PC-3 (cell line): ENCODE results near the gene CC2D2A. TPM values are rescaled to one million over a fixed set of nuclear protein-coding genes. Genes with fewer than 3 reads are reported as not detected.
A peak's percentile ranks its signal among the peaks of the same experiment; 100 is the strongest.
"Not testable (repeated sequence)": the region's sequence is repeated elsewhere in the genome, so short reads cannot be mapped to it uniquely, and the experiment has no call there.

ENCODE experiments used
- ATAC-seq: fragments of 200-7000 bp; cut with Tn5 transposase; 2 replicates; pipeline ENCODE4 v1.9.1; 2020; ENCODE audit warnings: mild to moderate bottlenecking, moderate library complexity
- BruUV-seq: library from RNA; stranded (reverse); fragments of 400-500 nt; replicated peaks from 2 replicates; lab custom pipeline; 2021; lab: Mats Ljungman, UMichigan
- CTCF ChIA-PET: fragments of 300-600 bp; sonication (Branson Sonifier 250); formaldehyde crosslinking; loops from one replicate; lab custom pipeline; 2022; ENCODE audit warnings: antibody characterized with exemption; lab: Charles Lee
- POLR2A ChIA-PET: fragments of 300-600 bp; sonication (Branson Sonifier 250); formaldehyde crosslinking; loops from one replicate; lab custom pipeline; 2022; ENCODE audit warnings: antibody characterized with exemption; ENCODE audit not compliant: unreplicated experiment; lab: Charles Lee
- DNase-seq: peaks from one replicate; pipeline ENCODE4 v3.0.0-alpha.2; 2015
- H2AFZ ChIP-seq: fragments of 300-600 bp; sonication (generic); 2 replicates; pipeline ENCODE4 v1.6.0; 2016; ENCODE audit warnings: antibody characterized with exemption, low read length
- H3F3A ChIP-seq: fragments of 300-600 bp; sonication (generic); one replicate; pipeline ENCODE4 v1.6.0; 2017; ENCODE audit warnings: antibody characterized with exemption, low read length, control low read depth, mild to moderate bottlenecking; ENCODE audit not compliant: unreplicated experiment
- H3K27ac ChIP-seq: fragments of 300-600 bp; sonication (generic); 2 replicates; pipeline ENCODE4 v1.5.1; 2016; ENCODE audit warnings: mild to moderate bottlenecking, low read length
- H3K27me3 ChIP-seq: fragments of 300-600 bp; sonication (generic); 2 replicates; pipeline ENCODE4 v1.6.1; 2016; ENCODE audit warnings: low read length, mixed read lengths
- H3K36me3 ChIP-seq: fragments of 300-600 bp; sonication (generic); 2 replicates; pipeline ENCODE4 v1.6.1; 2016; ENCODE audit warnings: low read depth, mixed run types, low read length, mixed read lengths
- H3K4me1 ChIP-seq: fragments of 300-600 bp; sonication (generic); 2 replicates; pipeline ENCODE4 v1.5.1; 2016; ENCODE audit warnings: low read length; ENCODE audit not compliant: insufficient read depth
- H3K4me2 ChIP-seq: fragments of 300-600 bp; sonication (generic); 2 replicates; pipeline ENCODE4 v1.6.0; 2016; ENCODE audit warnings: low read length
- H3K4me3 ChIP-seq: fragments of 300-600 bp; sonication (generic); 2 replicates; pipeline ENCODE4 v1.5.1; 2016; ENCODE audit warnings: mild to moderate bottlenecking, low read length, mixed read lengths
- H3K79me2 ChIP-seq: fragments of 300-600 bp; sonication (generic); 2 replicates; pipeline ENCODE4 v1.6.1; 2017; ENCODE audit warnings: low read length, mixed read lengths
- H3K9ac ChIP-seq: fragments of 300-600 bp; sonication (generic); 2 replicates; pipeline ENCODE4 v1.6.0; 2016; ENCODE audit warnings: mild to moderate bottlenecking, low read length
- H3K9me2 ChIP-seq: fragments of 300-600 bp; sonication (generic); replicated peaks from 2 replicates; pipeline ENCODE4 v1.6.1; 2016; ENCODE audit warnings: mixed run types, low read length, mixed read lengths
- H3K9me3 ChIP-seq: fragments of 300-600 bp; sonication (generic); 2 replicates; pipeline ENCODE4 v1.6.1; 2016; ENCODE audit warnings: low read length, mixed read lengths
- H4K20me1 ChIP-seq: fragments of 300-600 bp; sonication (generic); 2 replicates; pipeline ENCODE4 v1.6.1; 2016; ENCODE audit warnings: low read length, mixed read lengths
- EZH2 ChIP-seq: fragments of 300-600 bp; sonication (generic); IDR thresholded peaks from one replicate; pipeline ENCODE4 v1.6.1; 2017; ENCODE audit warnings: antibody characterized with exemption, mild to moderate bottlenecking, low read length; ENCODE audit not compliant: unreplicated experiment
- EZH2phosphoT487 ChIP-seq: fragments of 300-600 bp; sonication (generic); IDR thresholded peaks from 2 replicates; pipeline ENCODE4 v1.6.1; 2018; ENCODE audit warnings: mild to moderate bottlenecking, antibody characterized with exemption, low read length, borderline replicate concordance
- intact Hi-C: fragments of 100-400 bp; cut with micrococcal nuclease; formaldehyde crosslinking; loops from 2 replicates; pipeline ENCODE4 v1.9.0; 2023
- total RNA-seq: library from RNA; depleted of rRNA; stranded (reverse); fragments of >200 nt; gene quantifications from 2 replicates; pipeline ENCODE4 v1.2.3, GENCODE V29; 2014
- TF ChIP-seq, protein P1 (sequence below): fragments of 300-600 bp; sonication (generic); conservative IDR thresholded peaks from 2 replicates; pipeline ENCODE4 v1.5.1; 2017; ENCODE audit warnings: antibody characterized with exemption, low read depth, mild to moderate bottlenecking, low read length

The CC2D2A gene
- total RNA-seq, 1 experiment from 2014 or later: 13.4 TPM

DNA sequence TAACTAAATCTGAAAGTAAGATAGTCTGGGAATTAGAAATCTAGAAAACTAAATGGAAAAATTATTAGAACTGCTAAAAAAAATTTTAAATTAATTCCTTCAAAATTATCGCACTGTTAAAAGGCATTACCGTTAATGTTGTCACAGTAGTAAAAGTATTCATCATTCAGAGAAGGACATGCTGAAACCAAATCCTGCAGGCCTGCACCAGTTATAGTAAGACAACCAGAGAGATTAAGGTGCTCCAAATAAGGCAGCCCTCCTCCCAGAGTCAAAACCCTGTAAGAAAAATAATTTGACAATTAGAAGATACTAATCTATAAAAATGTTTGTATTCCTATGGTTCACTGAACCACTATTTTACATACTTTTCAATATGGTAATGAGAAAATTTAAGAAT, 142.5 kb downstream of the CC2D2A start:
- intact Hi-C loops: no loop called here
- no peaks in the 10 kb centered on the region for H3K27me3 ChIP-seq
- CTCF ChIA-PET: no interaction called here
- H4K20me1 ChIP-seq: no peaks in the 10 kb centered on the region
- no peak for ATAC-seq
- no peaks in the 10 kb centered on the region for H3K9me2 ChIP-seq
- H3K79me2 ChIP-seq: peaks cover 2% of the 10 kb centered on the region; the same call in 1 of the 2 replicates
- no peak overlapping the region for H3K4me3 ChIP-seq
- no peak overlapping the region for H3K4me2 ChIP-seq
- TF ChIP-seq, protein P1, sequence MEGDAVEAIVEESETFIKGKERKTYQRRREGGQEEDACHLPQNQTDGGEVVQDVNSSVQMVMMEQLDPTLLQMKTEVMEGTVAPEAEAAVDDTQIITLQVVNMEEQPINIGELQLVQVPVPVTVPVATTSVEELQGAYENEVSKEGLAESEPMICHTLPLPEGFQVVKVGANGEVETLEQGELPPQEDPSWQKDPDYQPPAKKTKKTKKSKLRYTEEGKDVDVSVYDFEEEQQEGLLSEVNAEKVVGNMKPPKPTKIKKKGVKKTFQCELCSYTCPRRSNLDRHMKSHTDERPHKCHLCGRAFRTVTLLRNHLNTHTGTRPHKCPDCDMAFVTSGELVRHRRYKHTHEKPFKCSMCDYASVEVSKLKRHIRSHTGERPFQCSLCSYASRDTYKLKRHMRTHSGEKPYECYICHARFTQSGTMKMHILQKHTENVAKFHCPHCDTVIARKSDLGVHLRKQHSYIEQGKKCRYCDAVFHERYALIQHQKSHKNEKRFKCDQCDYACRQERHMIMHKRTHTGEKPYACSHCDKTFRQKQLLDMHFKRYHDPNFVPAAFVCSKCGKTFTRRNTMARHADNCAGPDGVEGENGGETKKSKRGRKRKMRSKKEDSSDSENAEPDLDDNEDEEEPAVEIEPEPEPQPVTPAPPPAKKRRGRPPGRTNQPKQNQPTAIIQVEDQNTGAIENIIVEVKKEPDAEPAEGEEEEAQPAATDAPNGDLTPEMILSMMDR: no peak
- no peak for TF ChIP-seq EZH2
- no peak for TF ChIP-seq EZH2phosphoT487
- BruUV-seq: no TSS peak
- H3K9me3 ChIP-seq: no peaks in the 10 kb centered on the region
- no peak overlapping the region for H3K9ac ChIP-seq
- no peaks in the 10 kb centered on the region for H3K36me3 ChIP-seq
- no peak overlapping the region for H2AFZ ChIP-seq
- H3F3A ChIP-seq: no peaks in the 10 kb centered on the region
- no peak for DNase-seq
- H3K27ac ChIP-seq: no peak overlapping the region
- POLR2A ChIA-PET: no interaction called here
- no peaks in the 10 kb centered on the region for H3K4me1 ChIP-seq

DNA sequence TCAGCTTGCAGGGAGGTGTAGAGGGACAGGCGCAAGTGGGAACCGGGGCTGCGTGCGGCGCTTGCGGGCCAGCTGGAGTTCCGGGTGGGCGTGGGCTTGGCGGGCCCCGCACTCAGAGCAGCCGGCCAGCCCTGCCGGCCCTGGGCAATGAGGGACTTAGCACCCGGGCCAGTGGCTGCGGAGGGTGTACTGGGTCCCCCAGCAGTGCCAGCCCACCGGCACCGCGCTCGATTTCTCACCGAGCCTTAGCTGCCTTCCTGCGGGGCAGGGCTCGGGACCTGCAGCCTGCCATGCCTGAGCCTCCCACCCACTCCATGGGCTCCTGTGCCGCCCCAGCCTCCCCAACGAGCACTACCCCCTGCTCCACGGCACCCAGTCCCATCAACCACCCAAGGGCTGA, 145.2 kb downstream of the CC2D2A start:
- H3K27ac ChIP-seq, BruUV-seq, H2AFZ ChIP-seq, H3K4me3 ChIP-seq, H3K27me3 ChIP-seq, ATAC-seq, H3F3A ChIP-seq, H3K4me1 ChIP-seq, H3K36me3 ChIP-seq, H3K9me3 ChIP-seq, H3K4me2 ChIP-seq, H3K9ac ChIP-seq, POLR2A ChIA-PET, CTCF ChIA-PET, H4K20me1 ChIP-seq, intact Hi-C loops, H3K9me2 ChIP-seq, DNase-seq: not testable (repeated sequence)
- H3K79me2 ChIP-seq: peaks cover 28% of the 10 kb centered on the region

DNA sequence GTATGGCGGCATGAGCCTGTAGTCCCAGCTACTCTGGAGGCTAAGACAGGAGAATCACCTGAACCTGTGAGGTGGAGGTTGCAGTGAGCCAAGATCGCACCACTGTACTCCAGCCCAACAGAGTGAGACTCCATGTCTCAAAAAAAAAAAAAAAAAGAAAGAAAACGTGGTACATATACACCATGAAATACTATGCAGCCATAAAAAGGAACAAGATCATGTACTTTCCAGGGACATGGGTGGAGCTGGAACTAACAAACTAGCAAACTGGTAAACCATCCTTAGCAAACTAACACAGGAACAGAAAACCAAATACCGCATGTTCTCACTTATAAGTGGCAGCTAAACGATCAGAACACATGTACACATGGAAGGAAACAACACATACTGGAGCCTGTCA, 147.7 kb downstream of the CC2D2A start:
- H4K20me1 ChIP-seq, H3F3A ChIP-seq, H3K27ac ChIP-seq, H3K4me3 ChIP-seq, H3K9me2 ChIP-seq, intact Hi-C loops, H3K27me3 ChIP-seq, BruUV-seq, H3K4me2 ChIP-seq, H3K9me3 ChIP-seq, H3K9ac ChIP-seq, H3K4me1 ChIP-seq, ATAC-seq, H2AFZ ChIP-seq, DNase-seq, CTCF ChIA-PET, POLR2A ChIA-PET: not testable (repeated sequence)
- Histone ChIP-seq H3K79me2 (peaks cover 49% of the 10 kb centered on the region), H3K36me3 (peaks cover 14% of the 10 kb centered on the region; the same call in 1 of the 2 replicates)

DNA sequence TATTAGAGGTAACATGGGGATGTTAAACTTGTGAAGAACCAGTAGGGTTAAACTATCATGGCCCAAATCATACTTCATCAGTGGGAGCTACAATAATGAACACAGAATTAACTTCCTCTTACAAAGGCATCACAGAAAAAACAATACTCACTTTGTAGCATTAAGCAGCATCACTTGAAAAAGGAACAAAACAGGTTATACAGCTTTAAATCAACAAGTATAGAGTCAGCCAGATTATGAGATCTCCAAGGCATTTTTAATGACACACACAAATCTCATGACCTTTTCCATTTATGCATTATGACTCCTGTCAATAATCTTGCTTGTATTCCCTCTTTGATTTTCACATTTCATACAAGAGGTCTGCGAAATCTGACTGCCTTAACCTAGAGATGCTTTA, 167.1 kb downstream of the CC2D2A start:
- peak; percentile 68 for DNase-seq
- Histone ChIP-seq H2AFZ (no peak overlapping the region), H3K27ac (peak overlapping the region; percentile 64), H3K4me3 (no peak overlapping the region), H3K4me2 (peak overlapping the region; percentile 33; the same call in 1 of the 2 replicates), H3K9me2 (no peaks in the 10 kb centered on the region), H3K36me3 (peaks cover 3% of the 10 kb centered on the region; the same call in 1 of the 2 replicates), H3K9ac (no peak overlapping the region), H3F3A (no peaks in the 10 kb centered on the region), H3K4me1 (peaks cover 13% of the 10 kb centered on the region; the same call in 1 of the 2 replicates), H3K9me3 (no peaks in the 10 kb centered on the region), H3K27me3 (no peaks in the 10 kb centered on the region), H3K79me2 (no peaks in the 10 kb centered on the region), H4K20me1 (no peaks in the 10 kb centered on the region)
- BruUV-seq: no TSS peak
- TF ChIP-seq EZH2phosphoT487 (no peak), EZH2 (no peak)
- TF ChIP-seq, protein P1: no peak
- ChIA-PET CTCF (no interaction called here), POLR2A (no interaction called here)
- intact Hi-C loops: no loop called here
- ATAC-seq: peak; percentile 37
